Activated CD8-positive, alpha-beta memory T cell treated with anti-CD3 and anti-CD28 coated beads for 1 hour (primary cell): ENCODE results near the gene RGS14.
"Not testable (repeated sequence)": the region's sequence is repeated elsewhere in the genome, so short reads cannot be mapped to it uniquely, and the experiment has no call there.

Experiments
- DNase-seq, 2 donors: peaks; one replicate each; pipeline ENCODE4 v3.0.0-alpha.2; 2020; ENCODE audit warnings: low read depth in 1 of 2; ENCODE audit errors: extremely low read depth in 1 of 2

Gene RGS14

DNA sequence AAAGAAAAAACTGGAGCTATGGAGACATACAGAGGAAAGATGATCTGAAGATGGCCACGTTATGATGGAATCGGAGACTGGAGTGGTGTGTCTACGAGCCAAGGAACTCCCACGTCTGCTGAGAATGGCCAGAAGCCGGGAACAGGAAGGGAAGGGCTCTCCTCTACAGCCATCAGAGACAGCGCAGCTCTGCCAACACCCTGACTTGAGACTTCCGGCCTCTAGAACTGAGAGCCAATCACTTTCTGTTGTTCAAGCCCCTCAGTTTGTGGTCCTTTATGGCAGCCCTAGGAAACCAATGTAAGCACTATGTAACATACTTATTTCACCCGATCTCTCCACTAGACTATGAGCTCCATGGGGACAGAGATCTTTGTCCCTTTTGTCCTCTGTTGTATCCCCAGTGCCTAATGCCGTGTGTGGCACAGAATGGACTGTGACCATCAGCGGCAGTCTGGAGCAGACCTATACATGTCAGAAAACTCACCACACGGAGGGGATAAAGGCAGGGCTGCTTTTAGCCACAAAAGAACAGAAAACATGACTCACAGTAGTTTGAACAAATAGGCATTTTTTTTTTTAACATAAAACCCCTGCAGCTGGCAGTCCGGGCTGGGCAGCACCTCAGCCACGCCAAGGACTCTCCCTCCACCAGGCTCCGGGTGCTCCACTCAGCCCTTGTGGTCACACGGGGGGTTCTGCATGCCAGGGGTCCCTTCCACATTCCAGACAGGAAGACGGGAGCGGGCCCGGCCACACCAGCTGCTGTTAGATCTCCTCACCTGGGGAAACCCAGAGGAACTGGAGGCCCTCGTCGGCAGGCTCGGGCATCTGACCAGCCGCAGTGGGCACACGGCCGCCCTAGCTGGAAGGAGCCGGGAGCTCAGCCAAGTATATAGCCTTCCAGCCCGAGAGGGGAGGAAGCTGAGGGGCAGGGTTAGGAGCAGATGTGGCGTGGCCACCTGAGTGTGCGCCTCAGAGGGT, 29.9 kb upstream of the RGS14 start:
- DNase-seq = no peak

DNA sequence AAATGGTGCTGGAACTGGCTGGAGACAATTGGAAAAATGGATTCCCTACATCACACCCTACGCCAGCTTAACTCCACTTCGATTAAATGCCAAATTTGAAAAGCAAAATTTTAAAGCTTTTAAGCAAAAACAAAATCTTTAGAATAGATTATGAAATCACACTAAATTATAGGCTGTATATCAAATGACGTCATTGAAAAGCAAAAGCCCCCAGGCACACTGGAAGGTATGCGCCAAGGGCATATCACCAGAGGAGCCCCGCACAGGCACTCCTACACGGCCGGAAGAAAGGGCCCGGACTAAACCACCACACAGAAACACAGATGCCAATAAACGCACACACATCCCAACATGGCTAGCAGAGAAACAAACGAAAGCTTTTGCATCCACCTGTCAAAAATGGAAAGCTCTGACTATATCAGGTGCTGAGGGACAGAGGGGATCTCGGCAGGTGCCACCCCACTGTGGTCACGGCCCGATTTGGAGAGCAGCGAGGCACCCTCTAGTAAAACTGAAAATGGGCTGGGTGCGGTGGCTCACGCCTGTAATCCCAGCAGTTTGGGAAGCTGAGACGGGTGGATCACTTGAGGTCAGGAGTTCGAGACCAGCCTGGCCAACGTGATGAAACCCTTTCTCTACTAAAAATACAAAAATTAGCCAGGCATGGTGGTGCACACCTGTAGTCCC, 29.0 kb upstream of the RGS14 start:
- no peak for DNase-seq

DNA sequence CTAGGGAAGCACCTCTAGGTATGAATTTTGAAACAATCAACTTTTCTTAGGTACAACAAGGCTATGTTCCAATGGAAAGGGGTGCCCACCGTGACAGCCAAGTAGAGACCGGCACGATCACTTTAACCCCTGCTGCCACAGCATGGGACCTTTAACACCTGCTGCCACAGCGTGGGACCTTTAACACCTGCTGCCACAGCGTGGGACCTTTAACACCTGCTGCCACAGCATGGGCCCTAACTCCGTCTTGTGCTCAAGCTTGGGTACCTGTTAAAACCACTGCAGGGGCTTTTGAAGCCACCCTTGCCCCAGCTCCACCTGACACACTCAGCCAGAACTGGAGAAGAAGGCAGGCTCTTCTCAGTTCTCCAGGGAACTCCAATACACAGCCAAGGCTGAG, 27.8 kb upstream of the RGS14 start:
- no peak for DNase-seq

DNA sequence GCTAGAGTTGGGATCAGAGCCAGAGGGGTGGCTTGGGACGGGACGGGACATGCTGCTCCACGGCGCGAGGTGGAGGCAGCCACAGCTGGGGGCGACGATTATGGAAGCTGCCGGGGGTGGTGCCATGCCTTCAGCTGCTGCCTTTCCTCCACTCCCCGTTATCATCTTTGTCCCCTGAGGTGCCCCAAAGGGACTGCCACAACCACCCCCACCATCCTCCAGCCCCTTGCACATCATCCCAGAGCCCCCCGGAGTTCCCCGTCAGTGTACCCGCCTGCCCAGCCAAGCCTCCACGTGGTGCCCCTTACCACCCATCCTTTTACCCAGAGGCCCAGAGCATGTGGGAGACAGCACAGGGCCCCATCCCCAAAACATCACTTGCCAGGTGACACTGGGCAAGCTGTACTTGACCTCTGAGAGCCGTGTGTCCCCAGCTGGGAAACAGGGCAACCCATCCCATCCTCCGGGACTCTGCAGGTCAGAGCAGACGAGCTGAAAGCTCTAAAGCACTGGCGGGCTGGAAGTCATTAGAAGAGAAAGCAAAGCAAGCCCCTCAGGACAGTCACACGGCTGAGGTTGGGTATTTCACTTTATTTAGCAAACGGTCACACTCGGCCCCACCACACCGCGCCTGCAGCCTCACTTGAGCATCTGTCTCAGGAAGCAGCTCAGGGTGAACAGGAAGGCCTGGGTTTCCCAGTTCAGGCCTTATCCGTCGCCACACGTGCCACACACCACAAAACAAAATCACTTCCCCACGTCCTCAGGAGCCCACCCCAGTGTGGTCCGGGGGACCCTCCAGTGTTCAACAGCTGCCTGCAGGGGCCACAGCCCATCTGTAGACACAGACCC, 26.5 kb upstream of the RGS14 start:
- DNase-seq = no peak

DNA sequence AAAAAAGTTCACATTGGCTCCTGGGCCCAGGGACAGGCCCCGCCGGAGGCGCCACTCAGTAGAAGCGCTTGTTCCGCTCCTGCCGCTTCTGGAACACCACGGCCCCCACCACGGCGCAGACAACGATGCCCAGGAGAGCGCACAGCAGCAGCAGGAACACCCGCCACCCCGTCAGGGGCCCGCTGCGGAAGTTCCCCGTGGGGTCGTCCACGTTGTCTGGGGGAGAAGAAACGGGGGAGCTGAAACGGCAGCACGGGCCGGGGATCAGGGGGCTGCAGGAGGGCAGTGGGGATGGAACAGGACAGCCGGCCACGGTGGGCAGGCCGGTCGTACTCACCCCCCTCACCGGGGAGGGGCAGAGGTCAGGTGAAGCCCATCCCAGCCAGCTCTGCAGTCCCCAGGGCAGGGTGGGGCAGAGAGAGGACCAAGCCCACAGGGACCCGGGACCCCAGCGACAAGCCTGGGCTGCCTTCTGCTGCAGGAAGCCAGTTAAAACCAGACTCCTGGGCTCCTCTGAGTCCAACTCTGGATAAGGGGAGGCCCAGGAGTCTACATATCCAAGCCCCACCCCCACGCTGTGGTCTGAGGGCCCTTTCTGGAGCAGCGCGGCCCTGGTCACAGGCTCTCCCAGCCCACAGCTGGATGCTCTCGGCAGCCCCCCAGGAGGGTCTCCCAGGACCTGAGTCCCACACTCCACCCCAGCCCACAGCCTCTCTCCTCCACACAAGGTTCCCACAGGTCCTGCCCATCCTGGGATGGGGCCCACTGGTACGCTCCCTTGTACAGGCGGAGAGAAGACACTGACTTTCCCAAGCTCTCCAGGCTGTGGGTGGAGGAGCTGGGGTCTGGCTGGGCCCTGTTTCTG, 25.5 kb upstream of the RGS14 start:
- no peak for DNase-seq

DNA sequence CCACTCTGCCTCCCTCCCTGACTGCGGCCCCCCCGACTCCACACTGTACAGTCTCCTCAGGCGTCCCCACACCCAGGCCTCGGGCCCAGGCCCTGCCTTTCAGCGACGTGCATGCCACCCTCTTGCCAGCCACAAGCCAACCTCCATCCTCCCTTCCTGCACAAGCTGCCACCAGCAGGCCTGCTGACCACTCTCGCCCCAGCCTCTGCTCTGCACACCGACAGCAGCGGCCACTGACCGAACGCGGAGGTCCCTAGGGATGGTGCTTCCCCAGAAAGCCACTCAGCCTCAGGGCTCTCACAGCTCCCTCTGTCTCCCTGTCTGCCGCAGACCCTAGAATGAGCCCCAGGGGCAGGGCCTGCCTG, 24.8 kb upstream of the RGS14 start:
- no peak for DNase-seq

DNA sequence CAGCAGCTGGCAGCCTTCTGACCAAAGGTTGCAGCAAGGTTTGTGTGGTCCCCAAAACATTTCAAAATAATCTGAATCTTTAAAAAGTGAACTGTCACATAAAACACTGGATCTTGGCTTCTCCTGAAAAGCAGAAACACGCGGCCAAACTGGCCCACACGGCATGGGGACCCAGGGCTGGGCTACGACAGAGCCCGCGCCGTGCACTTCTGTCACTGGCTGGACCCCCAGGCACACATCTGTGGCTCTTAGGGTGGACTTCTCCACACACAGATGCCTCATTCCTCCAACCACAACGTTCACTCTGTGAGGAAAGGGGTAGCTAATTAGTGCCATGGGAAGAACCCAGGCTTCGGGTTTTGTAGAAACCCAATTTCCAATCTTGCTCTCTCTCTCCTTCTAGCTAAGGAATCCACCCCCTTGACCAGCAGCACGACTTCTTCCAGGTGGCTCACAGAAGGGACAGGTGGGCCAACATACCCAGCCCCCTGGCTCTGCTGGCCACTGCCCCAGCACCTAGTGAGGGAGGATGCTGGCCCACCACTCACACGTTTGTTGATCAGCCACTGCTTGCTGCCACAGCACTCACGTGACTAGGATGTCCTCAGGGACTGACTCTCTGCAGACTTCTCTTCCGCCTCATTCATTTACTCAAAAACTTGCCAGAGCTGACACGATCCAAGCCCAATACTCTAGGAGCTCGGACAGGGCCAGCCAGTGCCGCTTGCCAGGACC, 24.1 kb upstream of the RGS14 start:
- no peak for DNase-seq

DNA sequence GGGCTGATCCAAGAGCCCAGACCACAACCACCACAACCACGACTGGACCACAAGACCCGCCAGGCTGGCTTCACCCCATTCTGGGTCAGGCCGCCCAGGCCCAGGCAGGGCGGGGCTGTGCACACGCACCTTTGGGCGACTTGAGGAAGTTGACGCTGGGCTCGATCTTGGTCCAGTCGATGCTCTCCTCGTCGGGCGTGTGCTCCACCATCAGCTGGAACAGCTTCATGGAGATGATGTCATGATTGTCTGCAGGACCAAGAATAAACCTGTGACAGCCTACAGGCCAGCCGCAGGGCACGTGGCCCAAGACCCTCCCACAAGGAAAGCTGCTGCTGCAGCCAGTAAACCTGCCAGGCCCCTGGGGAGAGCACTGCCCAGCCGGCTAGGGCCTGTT, 23.6 kb upstream of the RGS14 start:
- DNase-seq = no peak

DNA sequence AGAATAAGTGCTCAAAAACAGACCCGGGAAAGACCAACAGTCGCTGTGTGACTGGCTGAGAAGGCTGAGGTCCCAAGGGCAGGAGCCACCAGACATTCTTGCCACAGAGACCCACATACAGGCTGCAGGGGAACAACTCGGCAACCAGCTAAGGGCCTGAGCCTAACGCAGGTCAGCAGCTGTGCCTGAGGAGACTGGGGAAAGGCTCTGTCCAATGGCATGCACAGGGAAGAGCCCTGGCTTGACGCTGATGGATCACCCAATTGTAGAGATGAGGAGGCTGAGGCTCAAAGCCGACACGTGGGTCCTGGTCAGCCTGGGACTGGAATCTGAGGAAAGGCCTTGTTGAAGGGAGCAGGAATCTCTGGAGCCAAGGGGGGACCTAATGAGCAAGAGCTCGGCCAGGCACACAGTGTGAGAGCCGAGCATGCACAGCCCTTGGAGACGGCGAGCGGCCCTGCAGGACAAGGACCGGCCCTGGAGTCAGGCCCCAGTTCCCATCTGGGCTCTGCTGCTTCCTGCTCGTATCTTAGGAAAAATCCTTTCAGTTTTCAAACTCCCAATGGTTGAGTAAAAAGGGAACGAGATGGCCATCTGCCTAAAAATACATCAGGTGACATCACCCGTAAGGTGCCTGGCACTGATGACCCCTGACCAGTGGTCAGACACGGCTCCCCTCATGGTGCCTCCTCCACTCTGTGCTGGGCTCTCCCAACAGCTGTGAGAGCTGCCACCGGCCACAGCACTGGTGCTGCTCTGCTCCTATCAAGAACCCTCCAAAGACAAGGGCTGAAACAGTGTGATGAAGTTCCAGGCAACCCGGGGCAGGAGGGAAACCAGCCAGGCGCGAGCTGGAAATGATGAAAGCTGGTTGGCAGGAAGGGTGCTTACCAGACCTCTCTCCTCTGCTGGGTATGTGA, 22.7 kb upstream of the RGS14 start:
- no peak for DNase-seq

DNA sequence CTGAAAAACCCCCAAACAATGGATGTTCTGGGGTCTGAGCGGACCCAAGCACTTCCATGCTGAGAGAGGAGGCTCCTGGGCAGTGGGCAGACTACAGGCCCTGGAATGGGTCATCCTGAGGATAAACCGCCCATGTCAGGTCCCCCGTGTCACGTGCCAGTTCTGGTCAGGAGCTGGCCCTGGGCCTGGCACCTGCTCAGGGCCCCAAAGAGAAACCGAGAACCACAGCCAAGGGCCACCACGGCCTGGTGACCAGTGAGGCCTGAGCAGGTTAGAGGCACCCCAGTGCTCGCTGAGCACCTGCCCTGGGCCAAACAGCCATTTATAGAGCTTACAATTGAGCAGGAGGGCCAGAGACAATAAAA, 22.0 kb upstream of the RGS14 start:
- no peak for DNase-seq

DNA sequence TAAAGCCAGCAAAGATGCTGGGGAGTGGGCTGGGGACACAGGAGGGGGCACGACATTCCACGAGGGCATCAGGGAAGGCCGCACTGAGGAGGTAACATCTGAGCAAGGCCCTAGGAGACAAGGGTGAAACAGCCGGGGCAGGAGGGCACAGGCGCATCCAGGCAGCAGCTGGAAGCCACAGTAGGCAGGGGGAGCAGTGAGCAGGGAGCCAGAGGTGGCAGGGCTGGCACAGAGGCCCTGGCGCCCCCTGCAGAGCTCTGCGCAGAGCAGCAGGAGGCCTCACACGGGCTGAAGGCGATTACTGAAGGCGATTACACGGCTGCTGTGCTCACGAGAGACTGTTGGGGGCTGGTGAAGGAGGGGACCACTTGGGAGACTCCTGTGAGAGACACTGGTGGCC, 21.6 kb upstream of the RGS14 start:
- no peak for DNase-seq

DNA sequence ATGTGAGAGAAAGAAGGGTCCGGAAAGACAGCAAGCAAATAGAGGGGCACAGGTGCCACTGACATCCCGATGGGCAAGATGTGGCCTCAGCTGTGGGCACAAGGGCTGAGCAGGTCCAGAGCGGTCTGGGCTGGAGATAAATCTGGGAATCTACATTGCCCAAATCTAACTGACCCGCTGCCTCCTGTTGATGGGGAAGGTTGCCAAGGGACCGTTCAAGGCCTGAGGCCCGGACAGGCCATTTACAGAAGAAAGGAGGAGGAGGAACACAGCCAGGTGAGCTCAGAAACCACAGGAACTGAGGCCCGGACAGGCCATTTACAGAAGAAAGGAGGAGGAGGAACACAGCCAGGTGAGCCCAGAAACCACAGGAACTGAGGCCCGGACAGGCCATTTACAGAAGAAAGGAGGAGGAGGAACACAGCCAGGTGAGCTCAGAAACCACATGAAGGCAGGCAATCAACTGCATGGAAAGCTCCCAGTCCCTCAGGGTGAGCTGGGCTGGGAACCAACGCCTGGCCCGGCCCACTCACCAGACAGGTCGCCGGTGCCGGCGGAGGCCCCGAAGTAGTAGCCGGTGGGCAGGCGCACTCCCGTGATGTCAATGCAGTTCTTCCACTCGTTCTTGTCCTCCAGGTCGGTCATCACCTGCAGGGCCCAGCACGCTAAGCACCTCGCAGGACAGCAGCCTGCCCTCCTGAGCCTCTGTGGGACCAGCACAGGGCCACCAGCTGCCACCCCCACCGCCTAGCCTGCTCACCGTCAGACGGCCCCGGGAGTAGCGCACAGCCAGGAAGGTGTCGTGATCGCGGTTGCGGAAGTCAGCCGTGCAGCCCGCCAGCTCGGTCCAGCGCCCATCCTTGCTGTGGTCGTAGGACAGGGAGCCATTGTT, 20.9 kb upstream of the RGS14 start:
- no peak for DNase-seq

DNA sequence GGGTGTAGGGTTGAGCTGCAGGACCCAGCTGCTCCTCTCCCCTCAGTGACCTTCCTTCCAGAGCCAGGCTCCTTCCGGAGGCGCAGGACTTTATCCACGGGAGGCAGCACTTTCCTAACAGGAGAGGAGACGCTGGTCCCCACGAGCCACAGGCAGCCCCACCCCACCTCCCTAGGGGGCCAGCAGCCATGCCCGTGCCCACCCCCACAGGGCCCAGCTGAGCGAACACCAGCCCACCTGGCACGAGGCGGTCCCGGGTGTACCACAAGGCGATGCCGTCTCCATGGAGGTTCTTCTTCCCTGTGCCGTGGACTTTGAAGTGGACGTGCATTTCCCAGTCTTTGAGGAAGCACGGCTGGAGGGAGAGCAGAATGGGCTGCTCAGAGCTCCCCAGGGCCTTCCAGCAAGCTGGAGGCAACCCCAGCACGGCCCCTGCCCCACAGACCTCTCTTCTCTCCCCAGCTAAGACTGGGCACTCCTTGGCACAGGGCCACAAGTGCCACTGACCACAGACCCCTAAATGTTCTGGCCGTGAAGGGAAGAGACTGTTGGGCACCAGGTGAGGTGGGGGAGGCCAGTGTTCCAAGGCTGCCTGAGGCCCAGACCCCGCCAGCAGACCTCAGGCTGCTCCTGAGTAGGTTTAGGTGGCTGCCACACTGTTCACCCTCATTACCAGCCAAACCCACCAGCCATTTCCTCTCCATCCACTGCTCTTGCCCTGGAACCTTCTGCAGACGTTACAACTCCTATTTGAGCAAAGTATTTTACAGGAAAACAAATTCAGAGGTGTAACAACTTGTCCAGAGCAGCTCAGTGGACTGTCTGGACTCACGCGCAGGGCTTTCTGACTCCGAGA, 19.2 kb upstream of the RGS14 start:
- DNase-seq = no peak

DNA sequence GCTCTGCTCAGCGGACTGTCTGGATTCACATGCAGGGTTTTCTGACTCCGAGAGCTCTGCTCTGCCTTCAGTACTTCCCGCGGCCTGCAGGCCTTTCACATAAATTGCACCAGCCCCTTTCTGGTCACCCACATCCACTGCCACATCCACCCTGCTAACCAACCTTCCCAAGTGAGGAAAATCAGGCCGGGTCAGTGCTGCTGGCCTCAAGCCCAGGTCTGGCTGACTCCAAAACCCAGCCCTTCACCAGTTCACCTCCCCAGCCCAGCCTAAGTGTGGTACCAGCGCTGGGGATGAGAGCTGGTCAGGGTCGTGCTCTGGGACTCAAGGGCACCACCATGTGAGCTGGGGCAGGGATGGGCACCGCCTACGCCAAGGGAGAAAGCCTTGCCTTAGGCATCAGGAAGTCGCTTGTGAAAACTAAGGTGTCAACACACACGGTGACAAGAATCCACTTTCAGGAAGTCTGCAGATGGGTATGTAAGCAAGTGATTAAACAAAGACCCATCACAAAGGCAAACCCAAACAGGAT, 18.6 kb upstream of the RGS14 start:
- DNase-seq = no peak

DNA sequence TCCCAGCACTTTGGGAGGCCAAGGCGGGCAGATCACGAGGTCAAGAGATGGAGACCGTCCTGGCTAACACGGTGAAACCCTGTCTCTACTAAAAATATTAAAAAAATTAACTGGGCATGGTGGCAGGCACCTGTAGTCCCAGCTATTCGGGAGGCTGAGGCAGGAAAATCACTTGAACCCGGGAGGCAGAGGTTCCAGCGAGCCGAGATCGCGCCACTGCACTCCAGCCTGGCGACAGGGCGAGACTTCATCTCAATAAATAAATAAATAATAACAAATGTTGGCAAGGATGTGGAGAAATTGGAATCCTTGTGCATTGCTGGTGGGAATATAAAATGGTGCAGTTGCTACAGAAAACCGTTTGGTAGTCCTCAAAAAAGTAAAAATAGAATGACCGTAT, 14.7 kb upstream of the RGS14 start:
- DNase-seq = not testable (repeated sequence)

DNA sequence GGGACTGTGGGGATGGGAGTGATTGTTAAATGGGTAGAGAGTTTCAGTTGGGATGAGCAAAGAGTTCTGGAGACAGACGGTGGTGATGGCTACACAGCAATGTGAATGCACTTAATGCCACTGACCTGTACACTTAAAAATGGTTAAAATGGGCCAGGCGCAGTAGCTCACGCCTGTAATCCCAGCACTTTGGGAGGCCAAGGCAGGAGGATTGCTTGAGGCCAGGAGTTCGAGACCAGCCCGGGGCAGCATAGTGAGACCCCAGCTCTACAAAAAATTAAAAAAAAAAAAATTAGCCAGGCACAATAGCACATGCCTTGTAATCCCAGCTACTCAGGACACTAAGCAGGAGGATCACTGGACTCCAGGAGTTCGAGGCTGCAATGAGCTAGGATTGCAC, 13.9 kb upstream of the RGS14 start:
- no peak for DNase-seq

DNA sequence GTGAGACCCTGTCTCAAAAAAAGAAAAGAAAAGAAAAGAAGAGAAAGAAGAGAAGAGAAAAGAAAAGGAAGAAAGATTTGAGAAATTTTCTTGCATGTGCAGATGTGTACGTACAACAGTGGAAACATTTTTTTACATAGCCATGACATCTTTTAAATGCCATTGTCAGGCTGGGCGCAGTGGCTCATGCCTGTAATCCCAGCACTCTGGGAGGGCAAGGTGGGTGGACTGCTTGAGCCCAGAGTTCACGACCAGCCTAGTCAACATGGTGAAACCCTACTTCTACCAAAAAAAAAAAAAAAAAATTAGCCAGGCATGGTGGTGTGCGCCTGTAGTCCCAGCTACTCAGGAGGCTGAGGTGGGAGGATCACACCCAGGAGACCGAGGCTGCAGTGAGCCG, 12.8 kb upstream of the RGS14 start:
- no peak for DNase-seq
